Astrocyte (in vitro differentiated cells and primary cell): ENCODE measurements around the gene CFAP99.

Experiments used
- CTCF ChIP-seq: IDR thresholded peaks from 2 replicates; pipeline ENCODE4 v1.5.1; 2011; ENCODE audit warnings: low read depth, mild to moderate bottlenecking, inconsistent platforms, low read length, moderate library complexity; ENCODE audit not compliant: insufficient read depth
- EZH2 ChIP-seq: IDR thresholded peaks from 2 replicates; pipeline ENCODE4 v1.6.1; 2012; ENCODE audit warnings: mild to moderate bottlenecking, low read length, inconsistent platforms; ENCODE audit not compliant: insufficient read depth

DNA sequence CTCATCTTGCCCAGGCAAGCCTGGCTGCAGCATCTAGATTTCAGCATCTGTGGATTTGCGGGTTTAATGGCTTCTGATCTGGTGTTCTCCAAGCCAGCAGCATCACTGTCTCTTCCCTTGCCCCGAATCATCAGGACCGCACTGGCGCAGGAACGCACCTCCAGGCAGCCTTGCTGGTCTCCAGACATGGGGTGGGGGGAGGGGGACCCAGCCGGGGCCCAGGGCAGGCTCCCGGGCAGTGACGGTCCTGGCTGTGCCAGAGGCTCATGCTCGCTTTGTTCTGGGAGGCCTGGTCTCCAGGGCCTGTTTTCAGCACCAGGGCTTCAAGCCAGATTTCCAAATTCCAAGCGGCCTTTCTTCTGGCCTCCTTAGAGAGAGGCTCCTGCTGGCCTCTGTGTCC is 4.9 kb downstream of the CFAP99 start:
- no peak for TF ChIP-seq CTCF
- TF ChIP-seq EZH2 = no peak
